Transverse colon (tissue), 4 donors: ENCODE results near the gene NUDT6. TPM values are rescaled to one million over a fixed set of nuclear protein-coding genes. Genes with fewer than 3 reads are reported as not detected.

Experiments used
- DNase-seq: peaks from one replicate; pipeline ENCODE4 v3.0.0-alpha.2; 2019
- H3K27ac ChIP-seq, 4 donors: fragments of 200-600 bp; sonication (generic); 2 replicates each; pipeline ENCODE4 v1.5.1; 2016 to 2018; ENCODE audit warnings: inconsistent platforms in 4 of 4
- H3K27me3 ChIP-seq: fragments of 200-600 bp; sonication (generic); 2 replicates; pipeline ENCODE4 v1.5.1; 2017; ENCODE audit warnings: inconsistent platforms
- H3K36me3 ChIP-seq, 4 donors: fragments of 200-600 bp; sonication (generic); 2 replicates each; pipeline ENCODE4 v1.5.1; 2017 to 2019; ENCODE audit warnings: inconsistent platforms in 4 of 4
- H3K4me1 ChIP-seq, 4 donors: fragments of 200-600 bp; sonication (generic); 2 replicates each; pipeline ENCODE4 v1.5.1; 2017 to 2020; ENCODE audit warnings: inconsistent platforms in 4 of 4
- H3K4me3 ChIP-seq, 4 donors: fragments of 200-600 bp; sonication (generic); 1 replicate in 1 of 4; 2 replicates in 3 of 4; pipeline versions ENCODE4 v1.5.1 to v1.6.1; 2017 to 2019; ENCODE audit warnings: inconsistent platforms in 4 of 4
- H3K9me3 ChIP-seq, 2 donors: fragments of 200-600 bp; sonication (generic); 2 replicates each; pipeline ENCODE4 v1.5.1; 2017 to 2019; ENCODE audit warnings: inconsistent platforms in 2 of 2
- EP300 ChIP-seq: sonication (generic); formaldehyde crosslinking; IDR thresholded peaks from one replicate; pipeline ENCODE4 v1.6.1; 2017; ENCODE audit warnings: antibody characterized with exemption, low read depth
- POLR2A ChIP-seq: fragments of 450-650 bp; IDR thresholded peaks from one replicate; pipeline ENCODE4 v1.6.1; 2016; ENCODE audit warnings: antibody characterized with exemption, mild to moderate bottlenecking, moderate library complexity
- POLR2AphosphoS5 ChIP-seq, 3 donors: sonication (generic); formaldehyde crosslinking; IDR thresholded peaks; one replicate each; pipeline ENCODE4 v1.6.1; 2016; ENCODE audit warnings: antibody characterized with exemption in 3 of 3
- WGBS, 2 donors: methylation state at CpG; one replicate each; pipeline ENCODE4 v1.1.5; 2018; ENCODE audit warnings: low coverage in 1 of 2; 5-methylcytosine and 5-hydroxymethylcytosine counted together
- in situ Hi-C, 4 donors: fragments of 200-750 bp; cut with MboI; loops; one replicate each; pipeline versions ENCODE4 v1.15.0 to v1.15.1; 2017; ENCODE audit warnings: low sequenced_read_pairs in 3 of 4, low pct_ligation_motif_present in 1 of 4, low pct_unique_long_range_greater_than_20kb in 1 of 4
- intact Hi-C: fragments of 100-400 bp; cut with DNase I; formaldehyde crosslinking; loops from one replicate; pipeline ENCODE4 v1.15.1; 2023; ENCODE audit warnings: low total_unique reads
- total RNA-seq, 4 donors: library from RNA; depleted of rRNA; stranded (reverse); fragments of >200 nt; gene quantifications; one replicate each; pipeline ENCODE4 v1.1.0, GENCODE V29; 2016
- TF ChIP-seq, protein P1 (sequence below), 5 experiments: fragments of 200-600 bp in 3 of 5; fragments of 450-650 bp in 2 of 5; sonication (generic) in 3 of 5; IDR thresholded peaks; 1 replicate in 2 of 5; 2 replicates in 3 of 5; pipeline ENCODE4 v1.5.1; 2016 to 2017; ENCODE audit warnings: antibody characterized with exemption in 5 of 5, inconsistent platforms in 3 of 5, mild to moderate bottlenecking in 2 of 5, moderate library complexity in 1 of 5

Gene NUDT6
- total RNA-seq, 4 donors from 2014 or later: 2.2 to 13.5 (median 7.3) TPM

- no peaks in the 10 kb centered on the region for H3K27me3 ChIP-seq
- H3K27ac ChIP-seq: peak overlapping the region; percentile 77 to 93 (median 88)
- no peaks in the 10 kb centered on the region for H3K9me3 ChIP-seq
- peak; percentile 88 for DNase-seq
- in situ Hi-C loops: loop anchor here (10.0 to 25.0 kb wide), 4 partner anchors 158 to 336 kb away; no protein-coding TSS in a partner anchor
- peak in 2 of 3 donors; percentile 27 to 42 for TF ChIP-seq POLR2AphosphoS5 (IDR thresholded peaks at IDR 0.05)
- TF ChIP-seq EP300: no peak
- WGBS, 2 donors: 0% methylated on average over 6 to 34 of the region's 34 CpGs
- no peaks in the 10 kb centered on the region for H3K36me3 ChIP-seq
- peaks cover 0 to 22% (median 9%) of the 10 kb centered on the region in 4 donors for H3K4me1 ChIP-seq
- intact Hi-C loops: loop anchor here (5.0 to 10.0 kb wide), 2 partner anchors 96 to 318 kb away; partner anchors contain the start of gene FGF2
- peak overlapping the region; percentile 63 to 83 (median 72) for H3K4me3 ChIP-seq
Measured at GRCh38 chr4:122922877-122923511, 597 bp upstream of the NUDT6 start.

GRCh38 chr4:122921300-122921699 is 1.1 kb downstream of the NUDT6 start:
- Histone ChIP-seq H3K36me3 (no peaks in the 10 kb centered on the region), H3K27ac (peak overlapping the region in 3 of 4 donors; percentile 77 to 93 (median 89)), H3K27me3 (no peaks in the 10 kb centered on the region), H3K9me3 (no peaks in the 10 kb centered on the region), H3K4me3 (peak overlapping the region in 2 of 4 donors; percentile 74 to 83), H3K4me1 (peaks cover 0 to 22% (median 9%) of the 10 kb centered on the region in 4 donors)
- DNase-seq: no peak
- in situ Hi-C loops: loop anchor here (10.0 to 25.0 kb wide), 4 partner anchors 156 to 334 kb away; no protein-coding TSS in a partner anchor
- WGBS, 2 donors: 93% methylated on average over 5 of the region's 5 CpGs; no CpG with 5 or more reads in 1 of the 2 donors
- intact Hi-C loops: loop anchor here (5.0 to 10.0 kb wide), 2 partner anchors 94 to 316 kb away; partner anchors contain the start of gene FGF2
- TF ChIP-seq EP300 (no peak), POLR2AphosphoS5 (IDR thresholded peaks at IDR 0.05) (no peak), POLR2A (no peak)
- TF ChIP-seq, protein P1, sequence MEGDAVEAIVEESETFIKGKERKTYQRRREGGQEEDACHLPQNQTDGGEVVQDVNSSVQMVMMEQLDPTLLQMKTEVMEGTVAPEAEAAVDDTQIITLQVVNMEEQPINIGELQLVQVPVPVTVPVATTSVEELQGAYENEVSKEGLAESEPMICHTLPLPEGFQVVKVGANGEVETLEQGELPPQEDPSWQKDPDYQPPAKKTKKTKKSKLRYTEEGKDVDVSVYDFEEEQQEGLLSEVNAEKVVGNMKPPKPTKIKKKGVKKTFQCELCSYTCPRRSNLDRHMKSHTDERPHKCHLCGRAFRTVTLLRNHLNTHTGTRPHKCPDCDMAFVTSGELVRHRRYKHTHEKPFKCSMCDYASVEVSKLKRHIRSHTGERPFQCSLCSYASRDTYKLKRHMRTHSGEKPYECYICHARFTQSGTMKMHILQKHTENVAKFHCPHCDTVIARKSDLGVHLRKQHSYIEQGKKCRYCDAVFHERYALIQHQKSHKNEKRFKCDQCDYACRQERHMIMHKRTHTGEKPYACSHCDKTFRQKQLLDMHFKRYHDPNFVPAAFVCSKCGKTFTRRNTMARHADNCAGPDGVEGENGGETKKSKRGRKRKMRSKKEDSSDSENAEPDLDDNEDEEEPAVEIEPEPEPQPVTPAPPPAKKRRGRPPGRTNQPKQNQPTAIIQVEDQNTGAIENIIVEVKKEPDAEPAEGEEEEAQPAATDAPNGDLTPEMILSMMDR (IDR thresholded peaks at IDR 0.05): no peak

DNA sequence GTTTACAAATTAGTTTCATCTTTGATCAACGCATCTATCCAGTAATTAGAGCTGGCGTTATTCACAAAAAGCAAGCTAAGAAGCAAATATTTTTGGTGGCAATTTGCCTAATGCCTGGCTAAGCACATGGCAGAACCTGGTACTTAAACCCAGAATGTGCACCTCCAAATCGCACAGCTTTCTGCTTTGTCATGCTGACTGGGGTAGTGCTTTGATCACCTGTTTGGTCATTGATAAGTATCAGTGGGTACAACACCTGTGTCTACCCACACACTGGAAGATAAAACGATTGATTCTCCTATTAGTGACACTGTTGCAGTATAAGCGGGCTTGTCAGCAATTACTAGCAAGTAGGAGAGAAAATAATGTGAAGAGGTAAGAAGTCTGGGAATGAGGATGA is 1.9 kb downstream of the NUDT6 start:
- no peaks in the 10 kb centered on the region for H3K27me3 ChIP-seq
- H3K4me3 ChIP-seq: no peak overlapping the region
- H3K36me3 ChIP-seq: no peaks in the 10 kb centered on the region
- no peaks in the 10 kb centered on the region for H3K9me3 ChIP-seq
- peaks cover 0 to 22% (median 9%) of the 10 kb centered on the region in 4 donors for H3K4me1 ChIP-seq
- TF ChIP-seq POLR2A (no peak), POLR2AphosphoS5 (IDR thresholded peaks at IDR 0.05) (no peak), EP300 (no peak)
- TF ChIP-seq, protein P1 (IDR thresholded peaks at IDR 0.05): no peak
- in situ Hi-C loops (loop anchor here (10.0 to 25.0 kb wide), 4 partner anchors 156 to 333 kb away; no protein-coding TSS in a partner anchor), intact Hi-C loops (loop anchor here (5.0 to 10.0 kb wide), 2 partner anchors 93 to 316 kb away; partner anchors contain the start of gene FGF2)
- DNase-seq: no peak
- 91 to 100% methylated on average over 3 to 5 of the region's 5 CpGs for WGBS, 2 donors
- H3K27ac ChIP-seq: no peak overlapping the region

- TF ChIP-seq POLR2A (no peak), POLR2AphosphoS5 (IDR thresholded peaks at IDR 0.05) (no peak)
- TF ChIP-seq, protein P1 (IDR thresholded peaks at IDR 0.05): no peak
- Histone ChIP-seq H3K27me3 (no peaks in the 10 kb centered on the region), H3K36me3 (no peaks in the 10 kb centered on the region), H3K4me3 (no peak overlapping the region), H3K4me1 (peaks cover 0 to 9% (median 0%) of the 10 kb centered on the region in 4 donors), H3K27ac (no peak overlapping the region), H3K9me3 (no peaks in the 10 kb centered on the region)
- in situ Hi-C loops (loop anchor here in 2 of 4 donors (25.0 kb wide), 2 partner anchors 155 to 330 kb away; no protein-coding TSS in a partner anchor), intact Hi-C loops (loop anchor here (5.0 kb wide), 1 partner anchor 160 kb away; no protein-coding TSS in a partner anchor)
- no peak for DNase-seq
- WGBS, 2 donors: 76 to 83% methylated on average over 5 of the region's 5 CpGs
Measured at GRCh38 chr4:122917731-122918130, 4.7 kb downstream of the NUDT6 start.
